Ovary (tissue), 9 donors: Measurements from ENCODE around the gene COL13A1. TPM values are rescaled to one million over a fixed set of nuclear protein-coding genes. Genes with fewer than 3 reads are reported as not detected.

Experiments
- DNase-seq, 5 donors: peaks; one replicate each; pipeline ENCODE4 v3.0.0-alpha.2; 2019 to 2020
- H3K27ac ChIP-seq, 2 donors: fragments of 200-600 bp; one replicate each; pipeline versions ENCODE4 v1.5.1 to v1.8.0; 2019 to 2022
- H3K27me3 ChIP-seq: fragments of 200-600 bp; one replicate; pipeline ENCODE4 v1.8.0; 2022
- H3K36me3 ChIP-seq: fragments of 200-600 bp; sonication (generic); one replicate; pipeline ENCODE4 v1.5.1; 2019
- H3K4me1 ChIP-seq: one replicate; pipeline ENCODE4 v1.8.1; 2013; ENCODE audit warnings: mild to moderate bottlenecking, moderate library complexity; ENCODE audit not compliant: insufficient read depth
- H3K4me3 ChIP-seq: fragments of 200-600 bp; sonication (generic); one replicate; pipeline ENCODE4 v1.5.1; 2017
- H3K9me3 ChIP-seq, 2 donors: fragments of 200-600 bp in 1 of 2; sonication (generic) in 1 of 2; one replicate each; pipeline versions ENCODE4 v1.5.1 to v1.8.1; 2013 to 2019; ENCODE audit warnings: mild to moderate bottlenecking in 1 of 2, moderate library complexity in 1 of 2
- CTCF ChIP-seq, 3 donors: fragments of 450-650 bp in 2 of 3; fragments of 200-600 bp in 1 of 3; IDR thresholded peaks; one replicate each; pipeline versions ENCODE4 v1.5.1 to v1.8.0; 2016 to 2022; ENCODE audit warnings: antibody characterized with exemption in 3 of 3, mild to moderate bottlenecking in 1 of 3
- EP300 ChIP-seq: sonication (generic); formaldehyde crosslinking; IDR thresholded peaks from one replicate; pipeline ENCODE4 v1.6.1; 2017; ENCODE audit warnings: antibody characterized with exemption
- POLR2A ChIP-seq: fragments of 450-650 bp; IDR thresholded peaks from one replicate; pipeline ENCODE4 v1.6.1; 2017; ENCODE audit warnings: antibody characterized with exemption, mild to moderate bottlenecking, moderate library complexity
- WGBS, 3 donors: extraction: QIAGEN DNeasy Blood & Tissue Kit in 1 of 3; methylation state at CpG; one replicate each; pipeline versions ENCODE4 v1.1.5 to v1.1.7; 2013 to 2017; 5-methylcytosine and 5-hydroxymethylcytosine counted together
- intact Hi-C, 4 donors: fragments of 100-400 bp; cut with DNase I; formaldehyde crosslinking; loops; one replicate each; pipeline versions ENCODE4 v1.11.0 to v1.15.1; 2022 to 2023
- polyA plus RNA-seq, 2 donors: library from polyadenylated mRNA; stranded (reverse); fragments of 200-250 nt in 1 of 2; fragments of 350-450 nt in 1 of 2; fragmentation: Illumina TruSeq in 1 of 2; extraction: RNeasy Lipid Tissue Mini Kit (QIAGEN cat#74804) in 1 of 2; gene quantifications; one replicate each; pipeline ENCODE4 v1.2.3, GENCODE V29; 2013 to 2014
- total RNA-seq, 7 donors: library from RNA; depleted of rRNA in 2 of 7; stranded (reverse); fragments of >200 nt in 2 of 7; fragmentation: NEBNext Ultra II Directional in 3 of 7; extraction: Animal tissue kit (Norgen Biotek cat#: 25700) in 3 of 7; gene quantifications; one replicate each; pipeline versions ENCODE4 v1.1.0 to v1.2.4, GENCODE V29; 2016 to 2023
- donor health status: DM: no; HTN: no; CAD: no; lungs with moderate emphysema.
- donor health status: DM: no; HTN: no; CAD: no.
- donor health status: Bipolar disorder and iron deficiency.
- donor health status: DM: yes; HTN: yes; CAD: no.
- donor health status: DM: no; HTN: no; CAD: no.
- donor health status: DM: yes; HTN: yes; CAD: no.

COL13A1 gene
- total and polyA plus RNA-seq, 9 donors, result 0.48 to 3.1 (median 1.1) TPM

DNA sequence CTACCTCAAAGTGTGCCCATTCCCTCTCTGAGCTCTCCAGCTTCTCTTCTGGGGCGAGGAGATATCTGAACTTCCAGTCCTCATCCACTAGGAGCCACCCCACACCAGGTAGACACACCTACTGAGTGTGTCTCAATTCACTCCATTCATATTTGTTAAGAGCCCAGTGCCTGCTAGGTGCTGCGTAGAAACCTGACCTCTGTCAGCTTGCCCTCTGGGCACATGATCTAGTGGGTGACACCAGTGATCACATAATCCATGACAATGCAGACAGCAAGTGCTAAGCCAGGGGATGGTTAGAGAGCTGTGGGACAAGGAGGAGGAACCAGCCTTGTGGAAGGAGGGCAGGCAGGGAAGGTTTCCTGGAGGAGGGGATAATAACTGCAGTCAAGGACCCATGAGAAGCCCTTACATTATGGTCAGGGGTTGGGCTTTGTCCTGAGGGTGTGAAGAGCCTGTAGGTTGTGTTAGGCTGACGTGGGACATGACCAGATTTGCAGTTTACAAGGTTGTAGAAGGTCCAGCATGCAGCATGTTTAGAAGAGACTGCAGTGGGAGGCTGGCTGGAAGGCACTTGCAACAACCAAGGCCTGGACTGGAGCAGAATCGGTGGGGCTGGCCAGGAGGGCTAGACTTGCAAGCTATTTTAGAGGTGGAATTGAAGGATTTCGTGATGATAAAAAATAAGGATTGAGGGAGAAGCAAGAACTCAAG is 81.8 kb downstream of the COL13A1 start:
- Histone ChIP-seq H3K27me3 (no peaks in the 10 kb centered on the region), H3K4me3 (no peak overlapping the region), H3K36me3 (no peaks in the 10 kb centered on the region), H3K4me1 (peaks cover 4% of the 10 kb centered on the region), H3K27ac (no peak overlapping the region), H3K9me3 (no peaks in the 10 kb centered on the region)
- intact Hi-C loops, result no loop called here
- TF ChIP-seq EP300 (no peak), POLR2A (no peak), CTCF (IDR thresholded peaks at IDR 0.05) (no peak)
- WGBS, 3 donors, result 90 to 96% (median 93%) methylated on average over 5 of the region's 5 CpGs
- DNase-seq, result no peak

DNA sequence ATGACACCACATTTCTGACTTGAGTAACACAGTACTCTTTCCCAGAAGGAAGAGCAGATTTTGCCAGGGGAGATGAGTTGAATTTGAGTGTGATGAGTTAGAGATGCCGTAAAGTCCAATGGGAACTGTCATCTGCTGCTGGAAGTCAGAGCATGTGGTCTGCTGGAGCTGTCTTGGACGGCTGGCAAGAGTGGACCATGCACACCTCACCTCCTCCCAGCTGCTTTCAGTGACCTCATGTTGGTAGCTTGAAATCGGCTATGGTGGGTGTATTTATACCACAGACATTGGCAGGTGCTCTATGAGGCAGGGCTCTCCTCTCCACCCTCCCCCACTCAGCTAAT is 82.3 kb downstream of the COL13A1 start:
- DNase-seq, result no peak
- Histone ChIP-seq H3K9me3 (no peaks in the 10 kb centered on the region), H3K36me3 (no peaks in the 10 kb centered on the region), H3K4me1 (peaks cover 4% of the 10 kb centered on the region), H3K27me3 (no peaks in the 10 kb centered on the region), H3K4me3 (no peak overlapping the region), H3K27ac (no peak overlapping the region)
- intact Hi-C loops, result no loop called here
- TF ChIP-seq CTCF (IDR thresholded peaks at IDR 0.05) (no peak), POLR2A (no peak), EP300 (no peak)
- 61 to 73% (median 70%) methylated on average over 3 of the region's 3 CpGs for WGBS, 3 donors

GRCh38 chr10:69884686-69885085 is 83.0 kb downstream of the COL13A1 start:
- WGBS, 3 donors, result 84 to 91% (median 87%) methylated on average over 5 of the region's 5 CpGs
- H3K27ac ChIP-seq, result no peak overlapping the region

DNA sequence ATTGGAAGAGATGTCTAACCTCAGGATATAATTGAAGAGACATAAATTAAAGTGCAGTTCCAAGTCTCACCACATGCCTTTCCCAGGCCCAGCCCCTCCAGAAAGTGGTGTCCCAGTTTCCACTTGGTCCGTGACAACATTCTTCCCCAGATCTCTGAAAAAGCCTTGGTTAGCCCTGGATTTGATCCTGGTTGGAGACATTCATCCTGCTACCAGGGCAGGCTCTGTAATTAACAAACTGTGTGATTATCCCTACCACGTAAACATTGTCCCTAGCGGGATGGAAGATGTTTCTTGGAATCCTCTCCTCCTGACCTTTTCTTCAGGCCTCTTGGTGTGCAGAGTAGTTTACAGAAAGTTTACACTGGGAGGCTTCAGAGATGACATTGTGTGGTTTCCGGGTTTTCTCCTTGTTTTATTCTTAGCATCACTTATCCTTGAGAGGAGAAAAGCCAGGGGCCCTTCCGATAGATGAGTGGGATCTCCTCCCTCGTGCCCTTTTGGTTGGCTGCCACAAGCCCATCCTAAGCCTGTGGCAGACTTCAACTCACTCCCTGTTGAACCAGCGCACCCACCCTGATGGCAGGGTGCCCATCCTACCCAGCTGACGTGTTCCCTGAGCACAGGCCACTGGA is 83.8 kb downstream of the COL13A1 start:
- Histone ChIP-seq H3K4me1 (peaks cover 3% of the 10 kb centered on the region), H3K4me3 (no peak overlapping the region), H3K9me3 (no peaks in the 10 kb centered on the region), H3K36me3 (no peaks in the 10 kb centered on the region), H3K27ac (no peak overlapping the region), H3K27me3 (no peaks in the 10 kb centered on the region)
- TF ChIP-seq EP300 (no peak), POLR2A (no peak)
- WGBS, 3 donors, result 23 to 44% (median 34%) methylated on average over 8 of the region's 8 CpGs
- intact Hi-C loops, result no loop called here
- DNase-seq, result no peak

More at GRCh38 chr10:69884686-69885085, 83.0 kb downstream of the COL13A1 start:
- H3K36me3 ChIP-seq, result no peaks in the 10 kb centered on the region
- H3K27me3 ChIP-seq, result no peaks in the 10 kb centered on the region
- no peak overlapping the region for H3K4me3 ChIP-seq
- TF ChIP-seq EP300 (no peak), POLR2A (no peak), CTCF (IDR thresholded peaks at IDR 0.05) (no peak)
- no peaks in the 10 kb centered on the region for H3K9me3 ChIP-seq
- intact Hi-C loops, result no loop called here
- H3K4me1 ChIP-seq, result peaks cover 4% of the 10 kb centered on the region
- no peak for DNase-seq

- TF ChIP-seq CTCF (IDR thresholded peaks at IDR 0.05), result no peak
- TF ChIP-seq POLR2A, result no peak
- no peak for TF ChIP-seq EP300
- 86 to 91% (median 91%) methylated on average over 12 of the region's 12 CpGs for WGBS, 3 donors
- no peaks in the 10 kb centered on the region for H3K36me3 ChIP-seq
- no peaks in the 10 kb centered on the region for H3K9me3 ChIP-seq
- H3K4me3 ChIP-seq, result no peak overlapping the region
- H3K4me1 ChIP-seq, result no peaks in the 10 kb centered on the region
- no peak for DNase-seq
- no peak overlapping the region for H3K27ac ChIP-seq
- H3K27me3 ChIP-seq, result no peaks in the 10 kb centered on the region
- intact Hi-C loops, result no loop called here
These were observed 87.3 kb downstream of the COL13A1 start for GRCh38 chr10:69888882-69889584.
